Measurements from ENCODE around the gene GNAI2. TPM values are rescaled to one million over a fixed set of nuclear protein-coding genes. Genes with fewer than 3 reads are reported as not detected.

Gene GNAI2
- polyA plus RNA-seq, result 100 to 1,000 TPM in 2 of 4 donors, 10 to 100 TPM in 2; 23.9 to 117 (median 81.9) TPM
- long read RNA-seq, donor 1, result 0 reads
- long read RNA-seq, donor 2, transcript GNAI2-202 (9 exons, 2,464 nt), result major isoform, 11 of 11 reads
- long read RNA-seq, donor 2, partial matches to known transcripts, result 0 of 11 reads
- long read RNA-seq, donor 2, other reads (novel, unspliced or antisense), result 0 of 11 reads
- long read RNA-seq, donor 3, transcript GNAI2-202 (9 exons, 2,464 nt), result major isoform, 24 of 119 reads
- long read RNA-seq, donor 3, partial matches to known transcripts, result 93 of 119 reads
- long read RNA-seq, donor 3, other reads (novel, unspliced or antisense), result 0 of 119 reads
- long read RNA-seq, donor 4, partial matches to known transcripts, result 5 of 7 reads
- long read RNA-seq, donor 4, other reads (novel, unspliced or antisense), result 0 of 7 reads
- long read RNA-seq, donor 5, partial matches to known transcripts, result 6 of 12 reads
- long read RNA-seq, donor 5, other reads (novel, unspliced or antisense), result 0 of 12 reads
- long read RNA-seq, donor 6, transcript GNAI2-202 (9 exons, 2,464 nt), result major isoform, 24 of 25 reads
- long read RNA-seq, donor 6, partial matches to known transcripts, result 0 of 25 reads
- long read RNA-seq, donor 6, other reads (novel, unspliced or antisense), result 0 of 25 reads
- long read RNA-seq, donor 7, result 0 reads
- long read RNA-seq, donor 8, partial matches to known transcripts, result 0 of 4 reads
- long read RNA-seq, donor 8, other reads (novel, unspliced or antisense), result 0 of 4 reads
- long read RNA-seq, donor 9, transcript GNAI2-202 (9 exons, 2,464 nt), result major isoform, 12 of 22 reads
- long read RNA-seq, donor 9, partial matches to known transcripts, result 10 of 22 reads
- long read RNA-seq, donor 9, other reads (novel, unspliced or antisense), result 0 of 22 reads
- long read RNA-seq, donor 10, transcript GNAI2-202 (9 exons, 2,464 nt), result major isoform, 42 of 51 reads
- long read RNA-seq, donor 10, partial matches to known transcripts, result 6 of 51 reads
- long read RNA-seq, donor 10, other reads (novel, unspliced or antisense), result 0 of 51 reads

DNA sequence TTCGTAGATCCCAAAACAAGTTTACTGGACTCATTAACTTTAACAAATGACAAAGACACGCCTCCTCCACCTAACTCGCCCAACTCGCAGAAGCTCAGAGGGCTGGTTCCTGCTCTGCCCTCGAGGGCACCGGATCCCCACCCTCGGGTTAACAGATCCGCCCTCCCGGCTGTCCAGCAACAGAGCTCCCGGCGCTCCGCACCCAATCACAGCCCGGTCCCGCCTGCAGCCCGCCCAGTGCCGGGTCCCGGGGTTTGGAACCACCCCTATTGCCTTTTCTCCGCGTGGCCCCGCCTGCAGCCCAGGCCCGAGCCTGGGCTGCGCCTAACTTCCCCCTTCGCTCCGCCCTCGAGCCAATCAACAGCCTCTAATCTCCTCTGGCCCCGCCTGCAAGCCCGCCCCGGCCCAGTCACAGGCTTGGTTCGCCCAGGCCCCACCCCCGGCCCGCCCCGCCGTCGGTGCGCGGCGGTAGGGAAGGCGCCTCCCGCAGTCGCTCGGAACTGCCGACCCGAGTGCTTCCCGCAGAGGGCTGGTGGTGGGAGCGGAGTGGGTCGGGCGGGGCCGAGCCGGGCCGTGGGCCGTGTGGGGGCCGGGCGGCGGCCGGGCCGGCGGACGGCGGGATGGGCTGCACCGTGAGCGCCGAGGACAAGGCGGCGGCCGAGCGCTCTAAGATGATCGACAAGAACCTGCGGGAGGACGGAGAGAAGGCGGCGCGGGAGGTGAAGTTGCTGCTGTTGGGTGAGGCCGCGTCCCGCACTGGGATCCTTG lies at the start of gene GNAI2:
TSS of gene GNAI2 (plus strand) at position 489 of the 768 bp plus-strand sequence. CDS start at position 621, 132 bp downstream.
- peak; percentile 86 for FAIRE-seq
- Histone ChIP-seq H3K4me3 (ENCODE audit: low read depth in 1 of 3, low read length in 3 of 3) (peak within 1 kb of the TSS; percentile 78 to 92 (median 86)), H3K9me3 (ENCODE audit: control insufficient read depth in 2 of 2, insufficient read depth in 1 of 2, low read depth in 1 of 2, low read length in 1 of 2) (no peaks in the 10 kb centered on the region), H3K36me3 (ENCODE audit: control insufficient read depth in 3 of 3, insufficient read depth in 2 of 3, low read depth in 1 of 3, low read length in 3 of 3) (peaks cover 0 to 26% (median 0%) of the 10 kb centered on the region in 3 donors), H3K27me3 (ENCODE audit: control insufficient read depth in 3 of 3, insufficient read depth in 3 of 3, low read length in 3 of 3) (no peaks in the 10 kb centered on the region), H3K4me1 (ENCODE audit: control insufficient read depth in 3 of 3, insufficient read depth in 2 of 3, low read depth in 1 of 3, low read length in 2 of 3) (peaks cover 3 to 22% (median 10%) of the 10 kb centered on the region in 3 donors), H3K27ac (ENCODE audit: low read depth in 1 of 3, low read length in 2 of 3) (peak within 1 kb of the TSS; percentile 81 to 87 (median 85))
- DNase-seq, result peak; percentile 99
- 0 to 1% (median 1%) methylated on average over 56 to 75 of the region's 75 CpGs for WGBS, 3 donors

- Histone ChIP-seq H3K4me1 (ENCODE audit: control insufficient read depth in 3 of 3, insufficient read depth in 2 of 3, low read depth in 1 of 3, low read length in 2 of 3) (peaks cover 0 to under 1% (median 0%) of the 10 kb centered on the region in 3 donors), H3K4me3 (ENCODE audit: low read depth in 1 of 3, low read length in 3 of 3) (no peak overlapping the region), H3K27ac (ENCODE audit: low read depth in 1 of 3, low read length in 2 of 3) (no peak overlapping the region), H3K36me3 (ENCODE audit: control insufficient read depth in 3 of 3, insufficient read depth in 2 of 3, low read depth in 1 of 3, low read length in 3 of 3) (peaks cover 0 to 20% (median 1%) of the 10 kb centered on the region in 3 donors), H3K27me3 (ENCODE audit: control insufficient read depth in 3 of 3, insufficient read depth in 3 of 3, low read length in 3 of 3) (peaks cover 0 to 31% (median 0%) of the 10 kb centered on the region in 3 donors), H3K9me3 (ENCODE audit: control insufficient read depth in 2 of 2, insufficient read depth in 1 of 2, low read depth in 1 of 2, low read length in 1 of 2) (no peaks in the 10 kb centered on the region)
- 87 to 92% (median 91%) methylated on average over 15 to 19 of the region's 19 CpGs for WGBS, 3 donors
- DNase-seq, result no peak
- FAIRE-seq, result no peak
These were observed 48.3 kb upstream of the GNAI2 start for GRCh38 chr3:50187750-50188149.

DNA sequence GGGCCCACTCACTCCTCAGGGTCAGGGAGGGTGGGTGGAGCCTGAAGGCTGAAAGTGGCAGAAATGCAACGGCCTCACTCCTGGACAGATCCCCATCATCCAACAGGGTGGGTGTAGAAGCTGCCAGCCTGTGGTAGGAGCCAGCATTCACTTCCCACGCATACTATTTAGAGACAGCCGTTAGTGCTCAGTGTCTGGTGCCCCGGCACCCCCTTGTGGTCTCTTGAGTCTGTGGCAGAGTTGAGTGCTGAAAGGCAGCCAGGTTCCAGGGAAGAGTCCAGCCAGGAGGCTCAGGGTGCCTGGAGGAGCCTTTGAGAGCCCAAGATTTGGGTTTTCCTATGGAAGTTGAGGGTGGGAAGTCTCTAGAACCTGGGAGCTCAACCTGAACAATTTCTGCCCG lies 46.7 kb upstream of the GNAI2 start:
- FAIRE-seq, result no peak
- 7 to 13% (median 11%) methylated on average over 5 of the region's 5 CpGs for WGBS, 3 donors
- Histone ChIP-seq H3K9me3 (ENCODE audit: control insufficient read depth in 2 of 2, insufficient read depth in 1 of 2, low read depth in 1 of 2, low read length in 1 of 2) (peaks cover 0 to 3% of the 10 kb centered on the region in 2 donors), H3K4me1 (ENCODE audit: control insufficient read depth in 3 of 3, insufficient read depth in 2 of 3, low read depth in 1 of 3, low read length in 2 of 3) (peaks cover 0 to 9% (median 0%) of the 10 kb centered on the region in 3 donors), H3K36me3 (ENCODE audit: control insufficient read depth in 3 of 3, insufficient read depth in 2 of 3, low read depth in 1 of 3, low read length in 3 of 3) (peaks cover 0 to 14% (median 1%) of the 10 kb centered on the region in 3 donors), H3K4me3 (ENCODE audit: low read depth in 1 of 3, low read length in 3 of 3) (no peak overlapping the region), H3K27ac (ENCODE audit: low read depth in 1 of 3, low read length in 2 of 3) (no peak overlapping the region), H3K27me3 (ENCODE audit: control insufficient read depth in 3 of 3, insufficient read depth in 3 of 3, low read length in 3 of 3) (peaks cover 0 to 34% (median 8%) of the 10 kb centered on the region in 3 donors)
- peak; percentile 80 to 87 for DNase-seq

GRCh38 chr3:50189989-50190388 lies 46.0 kb upstream of the GNAI2 start:
- no peak overlapping the region for H3K27ac ChIP-seq (ENCODE audit: low read depth in 1 of 3, low read length in 2 of 3)
- no peak for DNase-seq
- peaks cover 0 to 13% (median 0%) of the 10 kb centered on the region in 3 donors for H3K4me1 ChIP-seq (ENCODE audit: control insufficient read depth in 3 of 3, insufficient read depth in 2 of 3, low read depth in 1 of 3, low read length in 2 of 3)
- 47 to 83% (median 65%) methylated on average over 7 of the region's 7 CpGs for WGBS, 3 donors
- H3K9me3 ChIP-seq (ENCODE audit: control insufficient read depth in 2 of 2, insufficient read depth in 1 of 2, low read depth in 1 of 2, low read length in 1 of 2), result peaks cover 0 to 6% of the 10 kb centered on the region in 2 donors
- H3K27me3 ChIP-seq (ENCODE audit: control insufficient read depth in 3 of 3, insufficient read depth in 3 of 3, low read length in 3 of 3), result peaks cover 0 to 40% (median 8%) of the 10 kb centered on the region in 3 donors
- peaks cover 0 to 8% (median 1%) of the 10 kb centered on the region in 3 donors for H3K36me3 ChIP-seq (ENCODE audit: control insufficient read depth in 3 of 3, insufficient read depth in 2 of 3, low read depth in 1 of 3, low read length in 3 of 3)
- H3K4me3 ChIP-seq (ENCODE audit: low read depth in 1 of 3, low read length in 3 of 3), result no peak overlapping the region
- no peak for FAIRE-seq

DNA sequence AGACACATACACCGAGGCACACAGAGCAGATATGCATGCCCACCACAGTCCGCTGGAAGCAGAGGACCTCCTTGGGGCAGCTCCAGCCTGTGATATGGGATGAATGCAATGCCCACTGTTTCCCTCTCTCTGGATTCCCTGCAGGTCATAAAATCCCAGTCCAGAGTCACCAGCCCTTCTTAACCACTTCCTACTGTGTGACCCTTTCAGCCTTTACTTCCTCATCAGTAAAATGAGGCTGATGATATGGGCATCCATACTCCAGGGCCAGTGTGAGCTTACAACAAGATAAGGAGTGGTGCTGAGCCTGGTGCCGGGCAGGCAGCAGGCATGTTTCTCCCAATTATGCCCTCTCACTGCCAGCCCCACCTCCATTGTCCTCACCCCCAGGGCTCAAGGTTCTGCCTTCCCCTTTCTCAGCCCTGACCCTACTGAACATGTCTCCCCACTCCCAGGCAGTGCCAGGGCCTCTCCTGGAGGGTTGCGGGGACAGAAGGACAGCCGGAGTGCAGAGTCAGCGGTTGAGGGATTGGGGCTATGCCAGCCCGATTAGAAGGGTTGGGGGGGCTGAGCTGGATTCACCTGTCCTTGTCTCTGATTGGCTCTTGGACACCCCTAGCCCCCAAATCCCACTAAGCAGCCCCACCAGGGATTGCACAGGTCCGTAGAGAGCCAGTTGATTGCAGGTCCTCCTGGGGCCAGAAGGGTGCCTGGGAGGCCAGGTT lies 44.9 kb upstream of the GNAI2 start, which contains the start of gene GNAT1:
TSS of gene GNAT1 (plus strand) at position 675 of the 725 bp plus-strand sequence. CDS start 116 bp downstream, outside the sequence.
- peaks cover 0 to 21% (median 0%) of the 10 kb centered on the region in 3 donors for H3K4me1 ChIP-seq (ENCODE audit: control insufficient read depth in 3 of 3, insufficient read depth in 2 of 3, low read depth in 1 of 3, low read length in 2 of 3)
- H3K27ac ChIP-seq (ENCODE audit: low read depth in 1 of 3, low read length in 2 of 3), result no peak within 1 kb of the TSS
- 54 to 74% (median 57%) methylated on average over 8 of the region's 8 CpGs for WGBS, 3 donors
- no peak within 1 kb of the TSS for H3K4me3 ChIP-seq (ENCODE audit: low read depth in 1 of 3, low read length in 3 of 3)
- DNase-seq (no peak), FAIRE-seq (no peak)
- peaks cover 0 to 6% of the 10 kb centered on the region in 2 donors for H3K9me3 ChIP-seq (ENCODE audit: control insufficient read depth in 2 of 2, insufficient read depth in 1 of 2, low read depth in 1 of 2, low read length in 1 of 2)
- H3K36me3 ChIP-seq (ENCODE audit: control insufficient read depth in 3 of 3, insufficient read depth in 2 of 3, low read depth in 1 of 3, low read length in 3 of 3), result peaks cover 0 to 4% (median 1%) of the 10 kb centered on the region in 3 donors
- peaks cover 0 to 44% (median 8%) of the 10 kb centered on the region in 3 donors for H3K27me3 ChIP-seq (ENCODE audit: control insufficient read depth in 3 of 3, insufficient read depth in 3 of 3, low read length in 3 of 3)

GRCh38 chr3:50192124-50192523 lies 43.9 kb upstream of the GNAI2 start:
- DNase-seq (no peak), FAIRE-seq (no peak)
- peaks cover 0 to 44% (median 8%) of the 10 kb centered on the region in 3 donors for H3K27me3 ChIP-seq (ENCODE audit: control insufficient read depth in 3 of 3, insufficient read depth in 3 of 3, low read length in 3 of 3)
- H3K4me1 ChIP-seq (ENCODE audit: control insufficient read depth in 3 of 3, insufficient read depth in 2 of 3, low read depth in 1 of 3, low read length in 2 of 3), result peaks cover 0 to 21% (median 0%) of the 10 kb centered on the region in 3 donors
- H3K4me3 ChIP-seq (ENCODE audit: low read depth in 1 of 3, low read length in 3 of 3), result no peak overlapping the region
- H3K27ac ChIP-seq (ENCODE audit: low read depth in 1 of 3, low read length in 2 of 3), result no peak overlapping the region
- peaks cover 0 to 6% of the 10 kb centered on the region in 2 donors for H3K9me3 ChIP-seq (ENCODE audit: control insufficient read depth in 2 of 2, insufficient read depth in 1 of 2, low read depth in 1 of 2, low read length in 1 of 2)
- peaks cover 0 to 1% (median 0%) of the 10 kb centered on the region in 3 donors for H3K36me3 ChIP-seq (ENCODE audit: control insufficient read depth in 3 of 3, insufficient read depth in 2 of 3, low read depth in 1 of 3, low read length in 3 of 3)
- WGBS, 3 donors, result 77 to 85% (median 81%) methylated on average over 6 to 8 of the region's 8 CpGs

- Histone ChIP-seq H3K36me3 (ENCODE audit: control insufficient read depth in 3 of 3, insufficient read depth in 2 of 3, low read depth in 1 of 3, low read length in 3 of 3) (peaks cover 0 to under 1% (median 0%) of the 10 kb centered on the region in 3 donors), H3K4me3 (ENCODE audit: low read depth in 1 of 3, low read length in 3 of 3) (no peak overlapping the region), H3K9me3 (ENCODE audit: control insufficient read depth in 2 of 2, insufficient read depth in 1 of 2, low read depth in 1 of 2, low read length in 1 of 2) (peaks cover 0 to 6% of the 10 kb centered on the region in 2 donors), H3K27ac (ENCODE audit: low read depth in 1 of 3, low read length in 2 of 3) (no peak overlapping the region), H3K4me1 (ENCODE audit: control insufficient read depth in 3 of 3, insufficient read depth in 2 of 3, low read depth in 1 of 3, low read length in 2 of 3) (peaks cover 0 to 21% (median 0%) of the 10 kb centered on the region in 3 donors), H3K27me3 (ENCODE audit: control insufficient read depth in 3 of 3, insufficient read depth in 3 of 3, low read length in 3 of 3) (peaks cover 0 to 44% (median 8%) of the 10 kb centered on the region in 3 donors)
- WGBS, 3 donors, result 7 to 15% (median 9%) methylated on average over 21 of the region's 21 CpGs
- peak; percentile 56 to 79 for DNase-seq
- no peak for FAIRE-seq
These were observed 43.3 kb upstream of the GNAI2 start for GRCh38 chr3:50192689-50193141.

Data from small intestine (tissue), 16 donors.